Central memory CD8-positive, alpha-beta T cell (primary cell): ENCODE data around the gene WNK1.

Source experiments
- ATAC-seq: fragments of 150-1000 bp; cut with Tn5 transposase; replicated peaks from 2 replicates; pipeline ENCODE4 v1.10.0; 2022; ENCODE audit warnings: mild to moderate bottlenecking, moderate FRiP score, moderate number of reproducible peaks; ENCODE audit not compliant: poor library complexity, severe bottlenecking; ENCODE audit errors: extremely low read depth
- DNase-seq, 2 donors: peaks; one replicate each; pipeline ENCODE4 v3.0.0; 2021; ENCODE audit warnings: low spot score in 2 of 2
- H3K27ac Mint-ChIP-seq: one replicate; pipeline ENCODE4 v1.8.0; 2022; ENCODE audit warnings: low read depth, mild to moderate bottlenecking, moderate library complexity, mixed read lengths
- H3K27me3 Mint-ChIP-seq: one replicate; pipeline ENCODE4 v1.8.0; 2022; ENCODE audit warnings: mixed read lengths
- H3K36me3 Mint-ChIP-seq: one replicate; pipeline ENCODE4 v1.8.0; 2022; ENCODE audit warnings: mild to moderate bottlenecking, moderate library complexity, mixed read lengths; ENCODE audit not compliant: insufficient read depth
- H3K4me1 Mint-ChIP-seq: one replicate; pipeline ENCODE4 v1.8.0; 2022; ENCODE audit warnings: mixed read lengths
- H3K4me3 Mint-ChIP-seq: one replicate; pipeline ENCODE4 v1.8.0; 2022; ENCODE audit warnings: mild to moderate bottlenecking, moderate library complexity, mixed read lengths
- H3K9me3 Mint-ChIP-seq: one replicate; pipeline ENCODE4 v1.8.0; 2022; ENCODE audit warnings: mixed read lengths

Gene WNK1

DNA sequence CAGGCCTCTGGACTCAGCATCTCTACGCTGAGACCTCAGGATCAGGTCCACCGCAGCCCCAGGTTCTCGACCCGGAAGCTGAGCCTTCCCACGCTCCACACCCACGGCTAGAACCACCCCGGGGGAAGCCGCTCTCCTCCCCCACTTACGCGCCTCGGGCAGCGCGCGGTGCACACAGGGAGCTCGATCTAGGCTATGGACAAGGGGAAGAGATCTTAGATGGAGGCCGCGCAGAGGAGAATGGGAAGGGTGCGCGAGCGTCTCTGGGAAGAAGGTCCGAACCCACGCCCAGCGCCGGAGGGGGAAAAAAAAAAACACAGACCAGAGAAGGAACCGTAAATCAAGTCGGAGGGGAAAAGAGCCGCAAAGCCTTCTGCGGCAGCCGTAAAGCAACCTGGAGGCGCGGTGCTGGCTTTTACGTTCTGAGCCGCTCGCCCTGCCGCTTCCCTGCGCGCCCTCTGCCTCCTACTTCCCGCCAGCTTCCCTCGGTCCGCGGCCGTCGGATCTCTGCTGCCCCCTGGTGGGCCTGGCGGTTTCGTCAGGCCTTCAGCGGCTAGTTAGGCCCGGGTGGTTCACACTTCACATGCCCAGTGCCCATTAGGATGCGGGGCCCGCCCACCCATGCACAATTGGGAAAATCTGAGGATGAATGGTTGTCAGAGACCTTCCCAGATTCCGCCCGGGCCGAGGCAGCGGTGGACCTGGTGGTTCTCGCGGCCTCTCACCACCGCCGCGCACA is 197.2 kb downstream of the WNK1 start, which contains the start of gene RAD52:
RAD52 (minus strand) TSS at position 242 of the 739 bp plus-strand sequence. CDS start 16,636 bp downstream, outside the sequence.
- no peaks in the 10 kb centered on the region for H3K9me3 Mint-ChIP-seq
- peaks cover 29% of the 10 kb centered on the region for H3K4me1 Mint-ChIP-seq
- peaks cover 24% of the 10 kb centered on the region for H3K36me3 Mint-ChIP-seq
- DNase-seq (peak; percentile 91 to 95), ATAC-seq (peak; percentile 85)
- peak within 1 kb of the TSS; percentile 89 for H3K27ac Mint-ChIP-seq
- H3K27me3 Mint-ChIP-seq: no peaks in the 10 kb centered on the region
- H3K4me3 Mint-ChIP-seq: peak within 1 kb of the TSS; percentile 89

DNA sequence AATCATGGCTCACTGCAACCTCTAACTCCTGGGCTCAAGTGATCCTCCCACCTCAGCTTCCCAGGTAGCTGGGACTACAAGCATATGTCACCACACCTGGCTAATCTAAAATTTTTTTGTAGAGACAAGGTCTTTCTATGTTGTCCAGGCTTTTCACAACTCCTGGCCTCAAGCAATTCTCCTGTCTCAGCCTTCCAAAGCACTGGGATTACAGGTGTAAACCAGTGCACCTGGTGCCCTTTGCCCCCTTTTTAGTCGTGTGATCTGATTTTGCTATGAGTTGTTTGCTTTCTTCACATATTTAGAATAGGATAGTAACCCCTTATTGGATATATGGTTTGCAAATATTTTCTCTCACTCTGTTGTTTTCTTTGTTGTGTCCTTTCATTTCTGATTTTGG is 198.8 kb downstream of the WNK1 start:
- Mint-ChIP-seq H3K4me1 (peaks cover 23% of the 10 kb centered on the region), H3K4me3 (no peak overlapping the region), H3K9me3 (no peaks in the 10 kb centered on the region), H3K27ac (peak overlapping the region; percentile 51), H3K27me3 (no peaks in the 10 kb centered on the region), H3K36me3 (peaks cover 22% of the 10 kb centered on the region)
- no peak for DNase-seq
- no peak for ATAC-seq

DNA sequence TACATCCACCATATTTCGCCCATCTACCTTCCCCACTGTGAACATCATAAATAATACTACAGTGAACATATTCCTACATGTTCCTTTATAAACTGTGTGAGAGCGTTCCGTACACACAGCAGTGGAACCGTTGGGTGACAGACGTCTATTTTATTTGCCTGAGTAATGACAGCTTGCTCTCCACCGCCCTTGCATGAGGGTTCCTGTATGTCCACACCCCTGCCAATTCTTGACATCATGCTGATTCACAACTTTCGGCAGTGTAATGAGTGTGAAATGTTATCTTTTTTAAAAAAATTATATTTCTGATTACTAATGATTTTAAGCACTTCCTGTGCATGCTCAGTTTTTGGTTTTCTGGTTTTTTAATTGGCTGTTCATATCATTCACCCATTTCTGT is 201.4 kb downstream of the WNK1 start:
- no peak overlapping the region for H3K27ac Mint-ChIP-seq
- H3K36me3 Mint-ChIP-seq: peaks cover 12% of the 10 kb centered on the region
- no peaks in the 10 kb centered on the region for H3K27me3 Mint-ChIP-seq
- ATAC-seq: no peak
- DNase-seq: no peak
- H3K4me1 Mint-ChIP-seq: peaks cover 5% of the 10 kb centered on the region
- no peaks in the 10 kb centered on the region for H3K9me3 Mint-ChIP-seq
- no peak overlapping the region for H3K4me3 Mint-ChIP-seq

DNA sequence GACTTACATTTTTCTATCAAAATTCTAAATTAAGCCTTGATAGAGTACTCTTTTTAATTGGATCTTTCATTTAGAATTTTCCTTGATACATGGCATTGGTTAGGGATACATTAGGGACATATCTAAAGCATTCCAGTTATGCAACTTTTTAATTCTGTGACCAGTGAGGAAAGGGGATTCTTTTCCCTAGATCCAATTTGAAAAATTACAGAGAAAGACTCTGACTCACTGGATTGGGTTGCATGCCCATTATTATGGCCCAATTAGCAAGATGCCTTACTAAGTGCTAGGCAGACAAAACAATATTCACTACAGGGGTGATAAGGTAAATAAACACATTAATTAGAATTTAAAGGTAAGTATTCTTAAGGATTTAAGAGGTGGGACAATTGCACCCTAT is 202.4 kb downstream of the WNK1 start:
- ATAC-seq (no peak), DNase-seq (no peak)
- H3K27ac Mint-ChIP-seq: no peak overlapping the region
- H3K9me3 Mint-ChIP-seq: no peaks in the 10 kb centered on the region
- H3K4me1 Mint-ChIP-seq: no peaks in the 10 kb centered on the region
- no peak overlapping the region for H3K4me3 Mint-ChIP-seq
- H3K27me3 Mint-ChIP-seq: no peaks in the 10 kb centered on the region
- peaks cover 7% of the 10 kb centered on the region for H3K36me3 Mint-ChIP-seq

GRCh38 chr12:955939-956338 is 203.6 kb downstream of the WNK1 start:
- DNase-seq: no peak
- Mint-ChIP-seq H3K4me3 (no peak overlapping the region), H3K4me1 (no peaks in the 10 kb centered on the region), H3K36me3 (no peaks in the 10 kb centered on the region), H3K9me3 (no peaks in the 10 kb centered on the region), H3K27ac (no peak overlapping the region), H3K27me3 (no peaks in the 10 kb centered on the region)
- ATAC-seq: no peak

DNA sequence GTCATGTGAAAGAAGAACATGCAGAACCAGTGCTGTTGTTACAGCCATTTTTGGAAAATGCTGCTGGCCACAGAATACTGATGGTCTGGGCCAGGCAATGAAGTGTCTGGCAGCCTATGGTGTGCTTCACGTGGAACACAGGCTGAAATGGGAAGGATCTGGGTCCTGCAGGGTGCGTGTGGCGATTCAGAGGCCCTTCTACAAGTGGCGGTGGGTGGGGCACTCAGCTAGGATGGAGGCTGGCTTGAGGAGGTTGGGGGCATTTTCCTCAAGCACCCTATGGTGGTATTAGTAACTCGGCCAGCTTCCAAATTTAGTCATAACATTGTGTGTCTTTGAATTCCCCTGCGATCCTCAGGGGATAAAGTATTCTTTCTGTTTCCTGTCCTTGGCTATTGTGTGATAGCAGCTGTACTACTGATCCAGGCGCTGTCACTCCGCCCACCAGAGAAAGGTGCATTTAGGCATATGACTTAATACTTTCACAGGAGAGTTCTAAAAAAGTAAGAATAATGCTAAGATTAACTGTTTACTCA is 206.3 kb downstream of the WNK1 start:
- H3K4me1 Mint-ChIP-seq: peaks cover 8% of the 10 kb centered on the region

More for the DNA sequence above, 206.3 kb downstream of the WNK1 start:
- H3K36me3 Mint-ChIP-seq: no peaks in the 10 kb centered on the region
- DNase-seq (no peak), ATAC-seq (no peak)
- H3K4me3 Mint-ChIP-seq: no peak overlapping the region
- H3K9me3 Mint-ChIP-seq: no peaks in the 10 kb centered on the region
- H3K27ac Mint-ChIP-seq: no peak overlapping the region
- no peaks in the 10 kb centered on the region for H3K27me3 Mint-ChIP-seq
